GM12865 (cell line): Measurements from ENCODE around the gene REV3L.

Source experiments
- DNase-seq: peaks from one replicate; pipeline ENCODE4 v3.0.0; 2010; ENCODE audit warnings: low read depth
- H3K4me3 ChIP-seq: 2 replicates; pipeline ENCODE4 v1.5.1; 2011; ENCODE audit warnings: mild to moderate bottlenecking, low read depth, low read length, control low read depth
- CTCF ChIP-seq: IDR thresholded peaks from 2 replicates; pipeline ENCODE4 v1.5.1; 2011; ENCODE audit warnings: low read length, control low read depth, low read depth, inconsistent platforms; ENCODE audit not compliant: insufficient read depth; ENCODE audit errors: missing control alignments

The REV3L gene

DNA sequence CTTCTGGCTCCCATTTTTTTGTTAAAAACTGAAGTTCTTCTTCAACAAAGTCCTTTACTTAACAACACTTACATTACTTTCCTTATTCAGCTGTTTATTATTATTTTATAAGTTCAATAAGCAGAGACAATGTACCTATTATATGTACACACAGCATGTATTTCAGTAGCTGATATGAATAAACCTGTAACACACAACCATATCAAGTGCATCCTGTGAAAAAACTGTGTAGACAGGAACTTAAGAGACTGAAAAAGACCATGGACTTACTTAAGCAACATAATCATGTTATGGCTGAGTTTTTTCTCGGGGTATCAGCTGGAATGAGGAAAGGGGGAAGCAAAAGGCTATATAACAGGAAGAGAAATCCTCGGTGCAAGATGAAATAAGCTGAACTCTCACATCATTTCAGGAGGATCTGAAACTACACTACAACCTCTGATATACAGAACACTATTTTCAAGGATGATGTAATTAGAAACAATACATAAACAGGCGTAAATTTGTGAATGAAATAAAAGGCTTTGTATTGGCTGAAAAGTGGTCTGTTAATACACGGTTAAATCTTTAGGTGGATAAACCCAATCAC is 70.9 kb downstream of the REV3L start:
- peak; percentile 41 for DNase-seq
- no peak overlapping the region for H3K4me3 ChIP-seq
- TF ChIP-seq CTCF, result no peak

DNA sequence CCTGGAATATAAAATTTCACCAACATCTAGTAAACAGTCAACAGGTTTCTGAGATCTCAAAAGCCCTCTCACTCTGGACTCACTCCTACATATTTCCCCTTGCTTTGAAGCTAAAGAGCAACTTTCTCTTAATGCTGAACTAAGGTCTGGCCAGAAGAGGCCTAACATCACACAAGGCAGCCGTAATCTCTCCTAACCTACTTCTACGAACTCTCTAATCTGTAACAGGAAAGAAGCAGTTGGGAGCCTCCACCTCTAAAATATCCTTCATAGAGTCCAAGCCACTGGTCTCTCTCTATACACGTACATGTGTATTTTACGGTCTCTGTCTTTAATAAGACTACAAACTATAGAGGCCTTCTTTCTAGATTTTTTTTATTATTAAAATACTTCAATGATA is 72.0 kb downstream of the REV3L start:
- H3K4me3 ChIP-seq, result no peak overlapping the region
- TF ChIP-seq CTCF, result no peak
- no peak for DNase-seq

GRCh38 chr6:111410371-111410770 is 72.6 kb downstream of the REV3L start:
- no peak overlapping the region for H3K4me3 ChIP-seq
- DNase-seq, result peak; percentile 17
- TF ChIP-seq CTCF, result no peak

GRCh38 chr6:111409430-111409829 is 73.6 kb downstream of the REV3L start:
- no peak for TF ChIP-seq CTCF
- no peak overlapping the region for H3K4me3 ChIP-seq
- DNase-seq, result peak; percentile 18

- no peak overlapping the region for H3K4me3 ChIP-seq
- no peak for DNase-seq
- TF ChIP-seq CTCF, result no peak
Measured at GRCh38 chr6:111407686-111408085, 75.3 kb downstream of the REV3L start.

DNA sequence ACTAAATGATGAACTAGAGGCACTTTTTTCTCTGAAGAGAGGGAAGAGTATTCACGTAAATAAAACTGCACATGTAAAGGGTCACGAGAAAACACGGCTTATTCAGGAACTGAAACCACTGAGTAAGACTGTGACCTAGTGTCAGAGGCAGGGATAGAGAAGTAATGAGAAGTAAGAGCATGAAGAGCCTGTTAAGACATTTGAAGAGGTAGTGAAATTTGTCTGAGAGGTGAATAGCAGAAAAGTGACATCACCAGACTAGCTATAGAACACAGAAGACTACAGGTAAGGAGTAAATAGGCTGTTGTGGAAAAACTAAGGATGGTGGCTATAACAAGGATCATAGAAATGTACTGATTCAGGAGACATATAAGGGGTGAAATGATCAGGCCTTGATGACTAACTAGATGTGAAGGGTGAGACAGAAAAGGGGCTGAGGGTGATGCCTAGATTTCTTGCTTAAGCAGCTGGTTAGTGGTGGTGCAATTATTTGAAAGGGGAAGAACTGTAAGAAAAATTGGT is 76.8 kb downstream of the REV3L start:
- H3K4me3 ChIP-seq, result peak overlapping the region; percentile 36
- TF ChIP-seq CTCF, result no peak
- peak; percentile 91 for DNase-seq

DNA sequence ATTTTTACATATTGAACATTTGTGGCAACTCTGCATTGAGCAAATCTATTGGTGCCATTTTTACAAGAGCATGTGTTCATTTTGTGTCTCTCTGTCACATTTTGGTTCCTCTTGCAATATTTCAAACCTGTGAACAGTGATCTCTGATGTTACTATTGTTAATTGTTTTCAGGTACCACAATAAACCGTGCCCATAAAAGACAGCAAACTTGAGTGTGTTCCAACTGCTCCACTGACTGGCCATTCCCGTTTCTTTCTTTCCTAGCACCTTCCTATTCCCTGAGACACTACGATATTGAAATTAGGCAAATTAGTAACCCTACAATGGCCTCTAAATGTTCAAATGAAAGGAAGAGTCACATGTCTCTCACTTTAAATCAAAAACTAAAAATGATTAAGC is 79.6 kb downstream of the REV3L start:
- H3K4me3 ChIP-seq, result no peak overlapping the region
- DNase-seq, result no peak
- TF ChIP-seq CTCF, result no peak
